ENCODE measurements around the gene CCSER2. TPM values are rescaled to one million over a fixed set of nuclear protein-coding genes. Genes with fewer than 3 reads are reported as not detected.

The CCSER2 gene
- total RNA-seq, 4 donors from 2014 or later: 26.4 to 48.3 (median 31.7) TPM

DNA sequence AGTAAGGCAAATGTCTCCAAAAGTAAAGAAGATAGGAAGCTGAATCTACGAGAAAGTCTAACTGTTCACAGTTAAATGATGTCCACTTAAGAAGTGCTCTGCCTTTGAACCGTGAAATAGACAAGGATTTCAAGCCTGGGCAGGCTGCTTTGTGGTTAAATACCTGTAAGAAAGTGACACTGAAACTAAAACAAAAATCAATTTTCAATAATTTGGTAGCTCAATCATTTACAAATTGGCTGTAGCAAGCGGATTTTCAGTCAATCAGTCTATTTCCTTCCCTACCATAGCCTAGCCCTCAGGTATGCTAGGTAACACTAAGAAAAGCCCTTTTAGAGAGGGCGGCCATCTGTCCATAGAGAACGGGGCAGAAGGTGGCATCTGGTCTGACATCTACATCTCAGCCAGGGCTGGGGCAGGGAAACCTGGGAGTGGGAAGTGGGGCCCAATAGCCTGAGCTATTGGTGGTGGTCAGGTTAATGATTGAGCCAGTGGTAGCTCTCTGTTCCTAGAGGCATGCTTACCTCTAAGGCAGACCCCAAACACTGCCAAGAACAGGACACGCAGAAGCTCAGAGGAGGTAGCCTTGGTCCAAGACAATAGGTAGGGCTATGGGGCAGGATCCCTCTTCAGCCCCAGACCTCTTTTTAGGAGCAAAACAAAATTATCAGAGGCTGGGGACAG, 223.2 kb downstream of the CCSER2 start:
- Histone ChIP-seq H3K4me1 (no peaks in the 10 kb centered on the region), H3K4me3 (no peak overlapping the region), H3K36me3 (no peaks in the 10 kb centered on the region), H3K9me3 (no peaks in the 10 kb centered on the region), H3K27ac (no peak overlapping the region), H3K27me3 (peaks cover 0 to 39% (median 0%) of the 10 kb centered on the region in 4 donors)
- TF ChIP-seq CTCF (IDR thresholded peaks at IDR 0.05) (no peak), POLR2A (IDR thresholded peaks at IDR 0.05) (no peak)
- no peak for DNase-seq
- WGBS, 2 donors: 75% methylated on average over 6 of the region's 6 CpGs
- intact Hi-C loops (cut with DNase I): no loop called here

GRCh38 chr10:84552478-84552877, 224.1 kb downstream of the CCSER2 start:
- H3K27me3 ChIP-seq: peaks cover 0 to 39% (median 0%) of the 10 kb centered on the region in 4 donors
- WGBS, 2 donors: 73 to 75% methylated on average over 2 to 3 of the region's 3 CpGs
- TF ChIP-seq CTCF (IDR thresholded peaks at IDR 0.05) (no peak), POLR2A (IDR thresholded peaks at IDR 0.05) (no peak)
- no peaks in the 10 kb centered on the region for H3K4me1 ChIP-seq
- no peaks in the 10 kb centered on the region for H3K9me3 ChIP-seq
- no peak for DNase-seq
- intact Hi-C loops (cut with DNase I): no loop called here
- H3K36me3 ChIP-seq: no peaks in the 10 kb centered on the region
- H3K27ac ChIP-seq: no peak overlapping the region
- H3K4me3 ChIP-seq: no peak overlapping the region

GRCh38 chr10:84562592-84562991, 234.2 kb downstream of the CCSER2 start:
- no peak for DNase-seq
- H3K36me3 ChIP-seq: no peaks in the 10 kb centered on the region
- H3K27me3 ChIP-seq: peaks cover 0 to 15% (median 0%) of the 10 kb centered on the region in 4 donors
- TF ChIP-seq CTCF (IDR thresholded peaks at IDR 0.05) (no peak), POLR2A (IDR thresholded peaks at IDR 0.05) (no peak)
- intact Hi-C loops (cut with DNase I): no loop called here
- H3K4me3 ChIP-seq: no peak overlapping the region
- H3K4me1 ChIP-seq: no peaks in the 10 kb centered on the region
- WGBS, 2 donors: 75 to 81% methylated on average over 6 of the region's 6 CpGs
- no peak overlapping the region for H3K27ac ChIP-seq
- H3K9me3 ChIP-seq: no peaks in the 10 kb centered on the region

DNA sequence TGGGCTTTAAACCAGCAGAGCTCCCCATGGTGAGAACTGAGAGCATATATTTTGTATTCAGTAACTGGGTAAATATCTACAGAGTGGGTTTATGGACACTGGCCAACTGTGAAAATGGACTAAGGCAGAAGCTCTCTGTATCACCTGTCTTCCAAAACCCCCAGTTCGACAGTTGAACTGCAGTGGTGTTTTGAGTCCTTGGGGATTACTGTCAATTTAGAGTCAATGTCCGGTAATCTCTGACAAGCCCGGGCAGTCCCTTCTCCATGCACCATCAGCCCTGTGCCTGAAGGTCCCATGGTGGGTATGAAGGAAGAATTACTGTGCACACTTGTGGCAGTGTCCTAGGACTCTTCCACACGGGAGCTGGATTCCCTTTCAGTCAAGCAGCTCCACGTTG, 235.0 kb downstream of the CCSER2 start:
- WGBS, 2 donors: 54 to 57% methylated on average over 5 of the region's 5 CpGs
- no peaks in the 10 kb centered on the region for H3K36me3 ChIP-seq
- H3K27ac ChIP-seq: no peak overlapping the region
- H3K27me3 ChIP-seq: peaks cover 0 to 15% (median 0%) of the 10 kb centered on the region in 4 donors
- no peak for DNase-seq
- TF ChIP-seq CTCF (IDR thresholded peaks at IDR 0.05): no peak
- no peaks in the 10 kb centered on the region for H3K9me3 ChIP-seq
- no peaks in the 10 kb centered on the region for H3K4me1 ChIP-seq
- H3K4me3 ChIP-seq: no peak overlapping the region
- intact Hi-C loops (cut with DNase I): no loop called here

GRCh38 chr10:84563868-84564267, 235.5 kb downstream of the CCSER2 start:
- Histone ChIP-seq H3K4me1 (no peaks in the 10 kb centered on the region), H3K9me3 (no peaks in the 10 kb centered on the region), H3K4me3 (no peak overlapping the region), H3K27ac (no peak overlapping the region), H3K36me3 (no peaks in the 10 kb centered on the region), H3K27me3 (peaks cover 0 to 15% (median 0%) of the 10 kb centered on the region in 4 donors)
- intact Hi-C loops (cut with DNase I): no loop called here
- no peak for DNase-seq
- TF ChIP-seq CTCF (IDR thresholded peaks at IDR 0.05): no peak
- TF ChIP-seq POLR2A (IDR thresholded peaks at IDR 0.05): no peak
- 41 to 70% methylated on average over 4 of the region's 4 CpGs for WGBS, 2 donors

Measured in esophagus squamous epithelium (tissue), 5 donors.